T-cell (primary cell): ENCODE data around the gene POLDIP2. TPM values are rescaled to one million over a fixed set of nuclear protein-coding genes. Genes with fewer than 3 reads are reported as not detected.

ENCODE experiments used
- ATAC-seq, 4 experiments: fragments of 200-7000 bp in 3 of 4; fragments of 150-1000 bp in 1 of 4; cut with Tn5 transposase; replicated peaks in 1 of 4; 1 replicate in 3 of 4; 2 replicates in 1 of 4; pipeline ENCODE4 v1.10.0; 2021; ENCODE audit warnings: moderate library complexity in 3 of 4, mild to moderate bottlenecking in 2 of 4, moderate number of reproducible peaks in 1 of 4
- CTCF ChIA-PET, 2 donors: fragments of 300-600 bp; sonication (Branson Sonifier 250); formaldehyde crosslinking; loops; one replicate each; lab custom pipeline; 2022; ENCODE audit warnings: antibody characterized with exemption in 2 of 2; lab: Charles Lee
- POLR2A ChIA-PET, 2 donors: fragments of 300-600 bp; sonication (Branson Sonifier 250); formaldehyde crosslinking; loops; one replicate each; lab custom pipeline; 2022; ENCODE audit warnings: antibody characterized with exemption in 2 of 2; lab: Charles Lee
- DNase-seq, 35 experiments: peaks; one replicate each; pipeline versions ENCODE4 v3.0.0 to v3.0.0-alpha.2; 2013 to 2023
- H3K27ac ChIP-seq: one replicate; pipeline ENCODE4 v1.5.1; 2013; ENCODE audit warnings: low read length
- H3K27me3 ChIP-seq, 2 experiments: replicated peaks in 1 of 2; 1 replicate in 1 of 2; 2 replicates in 1 of 2; pipeline versions ENCODE4 v1.6.1 to v1.7.0; 2013; ENCODE audit warnings: low read length in 1 of 2, mixed read lengths in 1 of 2; ENCODE audit not compliant: control insufficient read depth in 2 of 2, insufficient read depth in 2 of 2; ENCODE audit errors: extremely low read depth in 1 of 2
- H3K36me3 ChIP-seq, 2 donors: 1 replicate in 1 of 2; 2 replicates in 1 of 2; pipeline versions ENCODE4 v1.6.1 to v1.7.0; 2013; ENCODE audit warnings: low read length in 1 of 2; ENCODE audit not compliant: control insufficient read depth in 2 of 2, insufficient read depth in 1 of 2; ENCODE audit errors: extremely low read depth in 1 of 2
- H3K4me1 ChIP-seq, 2 experiments: 1 replicate in 1 of 2; 2 replicates in 1 of 2; pipeline versions ENCODE4 v1.6.1 to v1.7.0; 2013; ENCODE audit warnings: low read length in 2 of 2, mixed read lengths in 1 of 2; ENCODE audit not compliant: insufficient read depth in 2 of 2, control insufficient read depth in 1 of 2; ENCODE audit errors: extremely low read depth in 1 of 2
- H3K4me3 ChIP-seq, 2 donors: 1 replicate in 1 of 2; 2 replicates in 1 of 2; pipeline versions ENCODE4 v1.5.1 to v1.7.0; 2013; ENCODE audit warnings: mild to moderate bottlenecking in 2 of 2, low read length in 1 of 2, moderate library complexity in 1 of 2; ENCODE audit not compliant: control insufficient read depth in 1 of 2; ENCODE audit errors: extremely low read depth in 1 of 2
- H3K9me3 ChIP-seq: 2 replicates; pipeline ENCODE4 v1.7.0; 2013
- H3K27ac Mint-ChIP-seq, 2 donors: one replicate each; pipeline ENCODE4 v1.8.0; 2020 to 2021; ENCODE audit warnings: mild to moderate bottlenecking in 2 of 2, mixed read lengths in 2 of 2
- H3K27me3 Mint-ChIP-seq, 2 donors: one replicate each; pipeline ENCODE4 v1.8.0; 2021 to 2022; ENCODE audit warnings: mixed read lengths in 2 of 2
- H3K36me3 Mint-ChIP-seq: one replicate; pipeline ENCODE4 v1.8.0; 2021; ENCODE audit warnings: mixed read lengths
- H3K4me1 Mint-ChIP-seq, 3 donors: one replicate each; pipeline ENCODE4 v1.8.0; 2020 to 2022; ENCODE audit warnings: mixed read lengths in 3 of 3, mild to moderate bottlenecking in 1 of 3
- H3K4me3 Mint-ChIP-seq, 3 donors: one replicate each; pipeline ENCODE4 v1.8.0; 2020 to 2022; ENCODE audit warnings: mild to moderate bottlenecking in 3 of 3, mixed read lengths in 3 of 3, moderate library complexity in 3 of 3
- H3K9me3 Mint-ChIP-seq, 3 donors: one replicate each; pipeline ENCODE4 v1.8.0; 2020 to 2022; ENCODE audit warnings: mixed read lengths in 3 of 3
- WGBS: methylation state at CpG from one replicate; pipeline ENCODE4 v1.1.5; 2013; ENCODE audit warnings: missing lambda C conversion rate; ENCODE audit not compliant: insufficient coverage; 5-methylcytosine and 5-hydroxymethylcytosine counted together
- total RNA-seq, 35 experiments: library from RNA in 6 of 35; stranded (reverse) in 6 of 35; fragments of 120-200 nt in 1 of 35; gene quantifications; one replicate each; pipeline versions ENCODE4 v1.2.1 to v1.2.4 and lab custom pipeline; 2013 to 2026

The POLDIP2 gene, protein sequence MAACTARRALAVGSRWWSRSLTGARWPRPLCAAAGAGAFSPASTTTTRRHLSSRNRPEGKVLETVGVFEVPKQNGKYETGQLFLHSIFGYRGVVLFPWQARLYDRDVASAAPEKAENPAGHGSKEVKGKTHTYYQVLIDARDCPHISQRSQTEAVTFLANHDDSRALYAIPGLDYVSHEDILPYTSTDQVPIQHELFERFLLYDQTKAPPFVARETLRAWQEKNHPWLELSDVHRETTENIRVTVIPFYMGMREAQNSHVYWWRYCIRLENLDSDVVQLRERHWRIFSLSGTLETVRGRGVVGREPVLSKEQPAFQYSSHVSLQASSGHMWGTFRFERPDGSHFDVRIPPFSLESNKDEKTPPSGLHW
- total RNA-seq (10 to 100 TPM; 29.2 to 38.7 (median 33.2) TPM), total RNA-seq (lab: John Stamatoyannopoulos, UW) (30.6 to 155 (median 47.5) reads per million in 29 experiments)
- 36.4 TPM for total RNA-seq (2013)

DNA sequence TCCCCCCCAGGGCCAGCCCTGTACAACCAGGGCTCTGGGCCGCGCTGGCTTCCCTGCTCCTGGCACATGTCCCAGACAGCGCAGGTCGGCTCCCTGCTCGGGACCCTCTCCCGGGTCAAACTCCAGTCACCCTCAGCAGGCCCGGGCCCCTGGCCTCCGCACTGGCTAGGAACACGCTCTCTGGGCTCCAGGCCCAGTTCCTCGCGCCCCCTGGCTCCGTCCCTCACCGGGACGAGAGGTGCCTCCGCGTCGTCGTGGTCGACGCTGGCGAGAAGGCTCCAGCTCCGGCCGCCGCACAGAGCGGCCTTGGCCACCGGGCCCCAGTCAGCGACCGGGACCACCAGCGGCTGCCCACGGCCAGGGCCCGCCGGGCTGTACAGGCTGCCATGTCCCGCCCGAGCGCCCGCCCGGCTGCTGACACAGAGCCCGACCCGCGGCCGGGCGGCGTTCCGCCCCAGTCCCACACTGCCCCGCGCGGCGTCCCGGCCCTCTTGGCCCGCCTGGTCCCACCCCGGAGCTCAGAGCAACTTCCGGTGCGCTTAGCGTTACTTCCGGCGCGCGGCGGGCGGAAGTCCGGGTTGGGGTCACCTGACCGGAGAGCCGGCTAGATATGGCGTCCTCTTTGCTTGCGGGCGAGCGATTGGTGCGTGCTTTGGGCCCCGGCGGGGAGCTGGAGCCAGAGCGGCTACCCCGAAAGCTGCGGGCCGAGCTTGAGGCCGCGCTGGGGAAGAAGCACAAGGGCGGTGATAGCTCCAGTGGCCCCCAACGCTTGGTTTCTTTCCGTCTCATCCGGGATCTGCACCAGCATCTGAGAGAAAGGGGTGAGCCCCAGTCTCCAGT, at the start of gene POLDIP2:
Gene POLDIP2, minus strand, starts transcription at position 467 of the 840 bp plus-strand sequence. Its CDS starts 79 bp downstream, at position 388.
- Mint-ChIP-seq H3K27ac (peak within 1 kb of the TSS; percentile 92 to 93), H3K36me3 (peaks cover 27% of the 10 kb centered on the region), H3K27me3 (no peaks in the 10 kb centered on the region)

DNA sequence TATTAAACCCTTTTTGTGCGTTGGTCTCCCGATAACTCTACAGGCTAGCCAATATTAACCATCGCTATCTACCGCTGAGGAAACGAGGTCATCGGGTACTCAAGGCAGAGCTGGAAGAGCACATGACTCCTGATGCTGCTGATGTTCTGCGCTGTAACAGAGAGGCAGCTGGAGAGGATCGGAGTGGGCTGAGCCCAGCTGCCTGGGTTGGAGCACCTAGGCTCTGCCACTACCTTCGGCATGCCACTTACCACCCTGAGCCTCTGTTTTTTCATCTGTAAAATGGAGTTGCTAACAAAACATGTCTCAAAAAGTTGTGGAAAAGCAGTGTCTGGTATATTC, 49.1 kb upstream of the POLDIP2 start:
- 47% methylated on average over 8 of the region's 9 CpGs for WGBS
- H3K4me1 Mint-ChIP-seq: peaks cover 5 to 16% (median 12%) of the 10 kb centered on the region in 3 donors
- H3K36me3 Mint-ChIP-seq: no peaks in the 10 kb centered on the region
- H3K9me3 ChIP-seq: no peaks in the 10 kb centered on the region
- peaks cover 0 to 16% of the 10 kb centered on the region in 2 experiments for H3K4me1 ChIP-seq
- H3K27me3 Mint-ChIP-seq: peaks cover 14 to 15% of the 10 kb centered on the region in 2 donors
- ChIA-PET CTCF (interaction anchor here in 1 of 2 donors (0.9 kb wide), 1 partner anchor 10 kb away, joined by 3 read pairs; no protein-coding TSS in a partner anchor), POLR2A (no interaction called here)
- DNase-seq (no peak), ATAC-seq (peak; percentile 14 to 30 (median 20))
- H3K27ac ChIP-seq: no peak overlapping the region
- peak overlapping the region in 1 of 2 donors; percentile 55 for H3K4me3 ChIP-seq
- H3K36me3 ChIP-seq: no peaks in the 10 kb centered on the region
- peak overlapping the region in 1 of 2 donors; percentile 5 for H3K27ac Mint-ChIP-seq
- H3K9me3 Mint-ChIP-seq: no peaks in the 10 kb centered on the region
- peak overlapping the region; percentile 74 to 76 (median 75) for H3K4me3 Mint-ChIP-seq
- peaks cover 0 to 20% of the 10 kb centered on the region in 2 experiments for H3K27me3 ChIP-seq

More for the DNA sequence above, at the start of gene POLDIP2:
- Mint-ChIP-seq H3K9me3 (no peaks in the 10 kb centered on the region), H3K4me3 (peak within 1 kb of the TSS; percentile 93 to 95 (median 94)), H3K4me1 (peaks cover 24 to 33% (median 33%) of the 10 kb centered on the region in 3 donors)
- Histone ChIP-seq H3K36me3 (peaks cover 16 to 59% of the 10 kb centered on the region in 2 donors), H3K27ac (peak within 1 kb of the TSS; percentile 72), H3K9me3 (no peaks in the 10 kb centered on the region), H3K27me3 (no peaks in the 10 kb centered on the region), H3K4me1 (peaks cover 11 to 20% of the 10 kb centered on the region in 2 experiments), H3K4me3 (peak within 1 kb of the TSS; percentile 82 to 90)
- DNase-seq: peak; percentile 87 to 97 (median 94)
- CTCF ChIA-PET: interaction anchor here in 1 of 2 donors (0.6 to 2.2 kb wide), 5 partner anchors 19 to 27 kb away, joined by 3 to 15 read pairs (median 4); partner anchors contain the start of genes IFT20 and TNFAIP1
- ATAC-seq: peak; percentile 97 to 100 (median 99)
- under 1% methylated on average over 80 of the region's 80 CpGs for WGBS
- POLR2A ChIA-PET: interaction anchor here (0.5 to 2.3 kb wide), 5 partner anchors 21 to 316 kb away, joined by 3 to 25 read pairs (median 3); partner anchors contain the start of genes IFT20 (in 2 of the 2) and TNFAIP1 (in 2 of the 2)

GRCh38 chr17:28405632-28406472, 48.5 kb upstream of the POLDIP2 start, which contains the start of gene SLC46A1:
Gene SLC46A1, minus strand, starts transcription at chr17:28406212. Its CDS starts 98 bp downstream, at chr17:28406114.
- peak within 1 kb of the TSS in 1 of 2 donors; percentile 5 for H3K27ac Mint-ChIP-seq
- Histone ChIP-seq H3K4me1 (peaks cover 0 to 16% of the 10 kb centered on the region in 2 experiments), H3K27ac (no peak within 1 kb of the TSS), H3K27me3 (peaks cover 0 to 20% of the 10 kb centered on the region in 2 experiments), H3K36me3 (no peaks in the 10 kb centered on the region), H3K4me3 (peak within 1 kb of the TSS; percentile 44 to 55), H3K9me3 (no peaks in the 10 kb centered on the region)
- ChIA-PET CTCF (no interaction called here), POLR2A (no interaction called here)
- ATAC-seq (peak; percentile 73 to 79 (median 74)), DNase-seq (peak in 13 of 35 experiments; percentile 4 to 34 (median 27))
- peaks cover 5 to 16% (median 12%) of the 10 kb centered on the region in 3 donors for H3K4me1 Mint-ChIP-seq
- 2% methylated on average over 67 of the region's 70 CpGs for WGBS
- no peaks in the 10 kb centered on the region for H3K9me3 Mint-ChIP-seq
- H3K4me3 Mint-ChIP-seq: peak within 1 kb of the TSS; percentile 74 to 76 (median 75)
- H3K36me3 Mint-ChIP-seq: no peaks in the 10 kb centered on the region
- peaks cover 13 to 15% of the 10 kb centered on the region in 2 donors for H3K27me3 Mint-ChIP-seq

DNA sequence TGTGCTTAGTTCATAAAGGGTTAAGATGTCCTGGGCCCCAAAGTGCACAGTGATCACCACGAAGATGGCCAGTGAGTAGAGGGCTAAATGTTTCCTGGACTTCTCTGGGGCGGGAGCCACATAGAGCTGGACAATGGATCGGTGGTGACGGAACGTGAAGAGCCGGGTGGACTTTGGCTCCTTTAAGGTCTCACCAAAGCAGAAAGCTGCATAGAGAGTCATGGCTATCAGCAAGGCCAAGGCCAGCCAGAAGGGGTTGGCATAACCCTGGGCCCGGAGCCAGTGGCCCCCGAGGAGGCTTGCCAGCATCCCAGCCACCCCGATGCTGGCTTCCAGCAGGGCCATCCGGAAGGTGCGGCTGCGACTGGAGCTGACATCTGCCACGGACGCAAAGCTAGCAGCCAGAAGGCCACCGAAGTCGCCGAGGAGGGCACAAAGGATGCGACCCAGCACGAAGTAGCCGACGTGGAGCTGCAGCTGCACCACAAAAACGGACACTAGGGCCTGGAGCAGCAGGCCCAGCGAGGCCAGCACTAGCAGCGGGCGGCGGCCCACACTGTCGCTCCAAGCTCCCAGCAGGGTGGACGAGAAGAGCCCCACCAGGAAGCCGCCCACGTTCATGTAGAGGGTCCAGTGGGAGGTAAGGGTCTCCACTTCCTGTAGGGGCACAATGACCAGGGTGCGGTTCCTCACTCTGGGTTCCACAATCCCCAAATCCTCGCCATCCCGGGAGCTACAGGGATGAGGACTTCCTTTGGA, 47.7 kb upstream of the POLDIP2 start:
- peak overlapping the region in 1 of 2 donors; percentile 55 for H3K4me3 ChIP-seq

GRCh38 chr17:28404461-28404811, 47.1 kb upstream of the POLDIP2 start:
- no peak for DNase-seq
- H3K4me1 ChIP-seq: peaks cover 0 to 16% of the 10 kb centered on the region in 2 experiments
- H3K9me3 Mint-ChIP-seq: no peaks in the 10 kb centered on the region
- no peak for ATAC-seq
- ChIA-PET CTCF (interaction anchor here in 1 of 2 donors (0.5 kb wide), 1 partner anchor 13 kb away, joined by 3 read pairs; no protein-coding TSS in a partner anchor), POLR2A (no interaction called here)
- H3K4me1 Mint-ChIP-seq: peaks cover 5 to 16% (median 12%) of the 10 kb centered on the region in 3 donors
- H3K27ac Mint-ChIP-seq: no peak overlapping the region
- H3K27me3 Mint-ChIP-seq: peaks cover 11 to 12% of the 10 kb centered on the region in 2 donors
- peaks cover 0 to 20% of the 10 kb centered on the region in 2 experiments for H3K27me3 ChIP-seq
- peak overlapping the region; percentile 47 to 75 (median 57) for H3K4me3 Mint-ChIP-seq
- no peak overlapping the region for H3K4me3 ChIP-seq
- no peaks in the 10 kb centered on the region for H3K9me3 ChIP-seq
- 94% methylated on average over 5 of the region's 5 CpGs for WGBS
- H3K36me3 ChIP-seq: no peaks in the 10 kb centered on the region
- H3K36me3 Mint-ChIP-seq: no peaks in the 10 kb centered on the region
- H3K27ac ChIP-seq: no peak overlapping the region

More for the DNA sequence above, 47.7 kb upstream of the POLDIP2 start:
- 94% methylated on average over 23 of the region's 33 CpGs for WGBS
- POLR2A ChIA-PET: no interaction called here
- Mint-ChIP-seq H3K27me3 (peaks cover 11 to 15% of the 10 kb centered on the region in 2 donors), H3K4me1 (peaks cover 5 to 16% (median 12%) of the 10 kb centered on the region in 3 donors), H3K9me3 (no peaks in the 10 kb centered on the region), H3K4me3 (peak overlapping the region; percentile 68 to 75 (median 72)), H3K27ac (no peak overlapping the region), H3K36me3 (no peaks in the 10 kb centered on the region)
- Histone ChIP-seq H3K36me3 (no peaks in the 10 kb centered on the region), H3K27ac (no peak overlapping the region), H3K9me3 (no peaks in the 10 kb centered on the region), H3K4me1 (peaks cover 0 to 16% of the 10 kb centered on the region in 2 experiments), H3K27me3 (peaks cover 0 to 20% of the 10 kb centered on the region in 2 experiments)
- CTCF ChIA-PET: interaction anchor here in 1 of 2 donors (0.5 kb wide), 1 partner anchor 13 kb away, joined by 3 read pairs; no protein-coding TSS in a partner anchor
- ATAC-seq: no peak
- DNase-seq: no peak
